Astrocyte of the spinal cord (primary cell): ENCODE measurements around the gene NCKAP5.

Source experiments
- DNase-seq: peaks from one replicate; pipeline ENCODE4 v3.0.0; 2011; ENCODE audit warnings: low read depth, low spot score
- H3K4me3 ChIP-seq: 2 replicates; pipeline ENCODE4 v1.5.1; 2011; ENCODE audit warnings: low read depth, mild to moderate bottlenecking, low read length, moderate library complexity
- CTCF ChIP-seq: IDR thresholded peaks from 2 replicates; pipeline ENCODE4 v1.5.1; 2012; ENCODE audit warnings: low read depth, mild to moderate bottlenecking, low read length, inconsistent platforms
- in situ Hi-C: cut with HindIII; loops from 2 replicates; pipeline ENCODE4 v1.10.0; 2017; ENCODE audit warnings: low sequenced_read_pairs

Gene NCKAP5

GRCh38 chr2:133109772-133110171 is 458.5 kb downstream of the NCKAP5 start:
- DNase-seq = peak; percentile 24
- TF ChIP-seq CTCF = no peak
- in situ Hi-C loops = no loop called here
- H3K4me3 ChIP-seq = no peak overlapping the region

- in situ Hi-C loops = no loop called here
- no peak for TF ChIP-seq CTCF
- DNase-seq = no peak
- H3K4me3 ChIP-seq = no peak overlapping the region
Measured at GRCh38 chr2:133107058-133107815, 461.0 kb downstream of the NCKAP5 start.

GRCh38 chr2:133104871-133105270 is 463.4 kb downstream of the NCKAP5 start:
- no peak for DNase-seq
- no peak overlapping the region for H3K4me3 ChIP-seq
- no peak for TF ChIP-seq CTCF
- in situ Hi-C loops = no loop called here

GRCh38 chr2:133098787-133099186 is 469.5 kb downstream of the NCKAP5 start:
- H3K4me3 ChIP-seq = no peak overlapping the region
- no peak for DNase-seq
- in situ Hi-C loops = no loop called here
- no peak for TF ChIP-seq CTCF

GRCh38 chr2:133097666-133098065 is 470.6 kb downstream of the NCKAP5 start:
- no peak overlapping the region for H3K4me3 ChIP-seq
- in situ Hi-C loops = no loop called here
- DNase-seq = no peak
- TF ChIP-seq CTCF = no peak

GRCh38 chr2:133092571-133092970 is 475.7 kb downstream of the NCKAP5 start:
- in situ Hi-C loops = no loop called here
- TF ChIP-seq CTCF = no peak
- H3K4me3 ChIP-seq = no peak overlapping the region

More at GRCh38 chr2:133092571-133092970, 475.7 kb downstream of the NCKAP5 start:
- DNase-seq = peak; percentile 14
